ENCODE measurements around the gene STEAP2. TPM values are rescaled to one million over a fixed set of nuclear protein-coding genes. Genes with fewer than 3 reads are reported as not detected.

Gene STEAP2
- total RNA-seq, 6 experiments from 2014 or later, result 1.5 to 9.8 (median 5.3) TPM

GRCh38 chr7:90187507-90188050 lies 24.0 kb upstream of the STEAP2 start:
- Histone ChIP-seq H3K4me3 (no peak overlapping the region), H3K4me1 (peaks cover 0 to 6% (median 0%) of the 10 kb centered on the region in 4 donors), H3K27me3 (no peaks in the 10 kb centered on the region), H3K9me3 (no peaks in the 10 kb centered on the region), H3K36me3 (no peaks in the 10 kb centered on the region), H3K27ac (no peak overlapping the region)
- no peak for DNase-seq
- intact Hi-C loops (cut with DNase I), result no loop called here
- TF ChIP-seq, protein P1, sequence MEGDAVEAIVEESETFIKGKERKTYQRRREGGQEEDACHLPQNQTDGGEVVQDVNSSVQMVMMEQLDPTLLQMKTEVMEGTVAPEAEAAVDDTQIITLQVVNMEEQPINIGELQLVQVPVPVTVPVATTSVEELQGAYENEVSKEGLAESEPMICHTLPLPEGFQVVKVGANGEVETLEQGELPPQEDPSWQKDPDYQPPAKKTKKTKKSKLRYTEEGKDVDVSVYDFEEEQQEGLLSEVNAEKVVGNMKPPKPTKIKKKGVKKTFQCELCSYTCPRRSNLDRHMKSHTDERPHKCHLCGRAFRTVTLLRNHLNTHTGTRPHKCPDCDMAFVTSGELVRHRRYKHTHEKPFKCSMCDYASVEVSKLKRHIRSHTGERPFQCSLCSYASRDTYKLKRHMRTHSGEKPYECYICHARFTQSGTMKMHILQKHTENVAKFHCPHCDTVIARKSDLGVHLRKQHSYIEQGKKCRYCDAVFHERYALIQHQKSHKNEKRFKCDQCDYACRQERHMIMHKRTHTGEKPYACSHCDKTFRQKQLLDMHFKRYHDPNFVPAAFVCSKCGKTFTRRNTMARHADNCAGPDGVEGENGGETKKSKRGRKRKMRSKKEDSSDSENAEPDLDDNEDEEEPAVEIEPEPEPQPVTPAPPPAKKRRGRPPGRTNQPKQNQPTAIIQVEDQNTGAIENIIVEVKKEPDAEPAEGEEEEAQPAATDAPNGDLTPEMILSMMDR (IDR thresholded peaks at IDR 0.05), result no peak
- no peak for TF ChIP-seq POLR2A (IDR thresholded peaks at IDR 0.05)
- ATAC-seq, result no peak

- Histone ChIP-seq H3K27ac (no peak overlapping the region), H3K4me1 (peaks cover 0 to 6% (median 0%) of the 10 kb centered on the region in 4 donors), H3K9me3 (no peaks in the 10 kb centered on the region), H3K36me3 (no peaks in the 10 kb centered on the region), H3K4me3 (no peak overlapping the region), H3K27me3 (no peaks in the 10 kb centered on the region)
- no peak for TF ChIP-seq POLR2A (IDR thresholded peaks at IDR 0.05)
- TF ChIP-seq, protein P1 (IDR thresholded peaks at IDR 0.05), result no peak
- ATAC-seq, result peak; percentile 70 to 98 (median 86)
- intact Hi-C loops (cut with DNase I), result no loop called here
- 25% methylated on average over 2 of the region's 2 CpGs for WGBS (ENCODE audit: insufficient coverage, low coverage, low lambda C conversion rate, missing lambda C conversion rate)
- DNase-seq, result no peak
These were observed 23.3 kb upstream of the STEAP2 start for GRCh38 chr7:90188281-90188680.

DNA sequence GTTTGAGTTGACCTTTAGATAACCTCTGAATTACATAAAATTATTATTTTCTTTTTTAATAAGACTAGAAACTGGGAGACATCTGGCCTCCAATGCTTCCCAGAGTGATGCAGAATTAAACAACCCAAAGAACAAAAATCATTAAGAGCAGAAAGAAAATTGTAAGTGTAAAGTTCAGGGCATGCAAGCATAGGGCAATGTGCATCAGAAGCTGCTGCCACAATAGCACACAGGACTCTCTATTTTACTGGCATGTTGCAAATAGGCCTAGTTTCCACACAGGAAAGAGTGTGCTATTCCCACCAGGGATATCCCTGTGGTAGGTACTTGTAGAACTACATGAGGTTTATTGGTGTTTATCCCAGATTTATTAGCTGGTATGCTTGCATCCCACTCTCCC lies 20.5 kb upstream of the STEAP2 start:
- H3K27me3 ChIP-seq, result no peaks in the 10 kb centered on the region
- no peak for DNase-seq
- peaks cover 0 to 6% (median 0%) of the 10 kb centered on the region in 4 donors for H3K4me1 ChIP-seq
- H3K36me3 ChIP-seq, result no peaks in the 10 kb centered on the region
- intact Hi-C loops (cut with DNase I), result no loop called here
- H3K9me3 ChIP-seq, result no peaks in the 10 kb centered on the region
- no peak overlapping the region for H3K4me3 ChIP-seq
- TF ChIP-seq, protein P1 (IDR thresholded peaks at IDR 0.05), result no peak
- TF ChIP-seq POLR2A (IDR thresholded peaks at IDR 0.05), result no peak
- peak; percentile 23 to 44 (median 28) for ATAC-seq
- no peak overlapping the region for H3K27ac ChIP-seq

- TF ChIP-seq POLR2A (IDR thresholded peaks at IDR 0.05), result no peak
- TF ChIP-seq, protein P1 (IDR thresholded peaks at IDR 0.05), result no peak
- ATAC-seq (no peak), DNase-seq (no peak)
- no peaks in the 10 kb centered on the region for H3K36me3 ChIP-seq
- intact Hi-C loops (cut with DNase I), result no loop called here
- H3K9me3 ChIP-seq, result no peaks in the 10 kb centered on the region
- no peaks in the 10 kb centered on the region for H3K27me3 ChIP-seq
- 83% methylated on average over 1 of the region's 1 CpG for WGBS (ENCODE audit: insufficient coverage, low coverage, low lambda C conversion rate, missing lambda C conversion rate)
- H3K4me3 ChIP-seq, result no peak overlapping the region
- H3K4me1 ChIP-seq, result peaks cover 0 to 6% (median 0%) of the 10 kb centered on the region in 4 donors
- H3K27ac ChIP-seq, result no peak overlapping the region
These were observed 19.9 kb upstream of the STEAP2 start for GRCh38 chr7:90191648-90192047.
